HepG2 (cell line): Measurements from ENCODE around the gene PFDN1. TPM values are rescaled to one million over a fixed set of nuclear protein-coding genes. Genes with fewer than 3 reads are reported as not detected.

Source experiments
- FOXO1 ChIP-seq: sonication (generic); formaldehyde crosslinking; IDR thresholded peaks from 2 replicates; pipeline ENCODE4 v1.4.0; 2020; ENCODE audit warnings: missing genetic modification reagents
- ISX ChIP-seq: sonication (generic); formaldehyde crosslinking; conservative IDR thresholded peaks from 2 replicates; pipeline ENCODE4 v1.5.0; 2020; ENCODE audit warnings: missing genetic modification reagents
- KLF13 ChIP-seq: sonication (generic); formaldehyde crosslinking; IDR thresholded peaks from 2 replicates; pipeline ENCODE4 v1.4.0; 2020; ENCODE audit warnings: mild to moderate bottlenecking, missing genetic modification reagents
- KLF15 ChIP-seq: sonication (generic); formaldehyde crosslinking; IDR thresholded peaks from 2 replicates; pipeline ENCODE4 v1.8.1; 2023; ENCODE audit warnings: borderline replicate concordance, mild to moderate bottlenecking, inconsistent platforms, missing genetic modification reagents, mixed read lengths
- MIXL1 ChIP-seq: IDR thresholded peaks from 2 replicates; pipeline ENCODE4 v1.6.1; 2016
- RBFOX2 ChIP-seq: fragments of 200-400 bp; formaldehyde crosslinking; IDR thresholded peaks from 2 replicates; pipeline ENCODE4 v1.6.1; 2017; ENCODE audit warnings: low read depth, mild to moderate bottlenecking, low read length
- SIX4 ChIP-seq: sonication (generic); formaldehyde crosslinking; IDR thresholded peaks from 2 replicates; pipeline ENCODE4 v1.4.0; 2020; ENCODE audit warnings: missing genetic modification reagents
- SMAD9 ChIP-seq: sonication (generic); formaldehyde crosslinking; IDR thresholded peaks from 2 replicates; pipeline ENCODE4 v1.5.1; 2020; ENCODE audit warnings: mild to moderate bottlenecking, missing genetic modification reagents
- SMARCC2 ChIP-seq: fragments of 450-650 bp; IDR thresholded peaks from 2 replicates; pipeline ENCODE4 v1.6.1; 2017; ENCODE audit warnings: antibody characterized with exemption, mild to moderate bottlenecking
- SUZ12 ChIP-seq: fragments of 150-350 bp; IDR thresholded peaks from 2 replicates; pipeline ENCODE4 v1.6.1; 2014; ENCODE audit warnings: low read depth, low read length
- SYNCRIP ChIP-seq: fragments of 200-400 bp; formaldehyde crosslinking; IDR thresholded peaks from 2 replicates; pipeline ENCODE4 v1.6.1; 2018; ENCODE audit warnings: mild to moderate bottlenecking, low read depth, low read length; ENCODE audit not compliant: insufficient read depth
- YEATS2 ChIP-seq: sonication (generic); formaldehyde crosslinking; IDR thresholded peaks from 2 replicates; pipeline ENCODE4 v1.4.0; 2020; ENCODE audit warnings: missing genetic modification reagents, borderline replicate concordance
- ZNF232 ChIP-seq: sonication (generic); formaldehyde crosslinking; IDR thresholded peaks from 2 replicates; pipeline ENCODE4 v1.4.0; 2020; ENCODE audit warnings: missing genetic modification reagents, borderline replicate concordance
- ZNF383 ChIP-seq: sonication (generic); formaldehyde crosslinking; IDR thresholded peaks from 2 replicates; pipeline ENCODE4 v1.4.0; 2020; ENCODE audit warnings: missing genetic modification reagents, mild to moderate bottlenecking, borderline replicate concordance
- ZNF556 ChIP-seq: sonication (generic); formaldehyde crosslinking; IDR thresholded peaks from 2 replicates; pipeline ENCODE4 v1.4.0; 2020; ENCODE audit warnings: mild to moderate bottlenecking, missing genetic modification reagents, borderline replicate concordance
- ZNF616 ChIP-seq: sonication (generic); formaldehyde crosslinking; IDR thresholded peaks from 2 replicates; pipeline ENCODE4 v1.5.0; 2020; ENCODE audit warnings: low read depth, mild to moderate bottlenecking, missing genetic modification reagents
- ZNF720 ChIP-seq: sonication (generic); formaldehyde crosslinking; IDR thresholded peaks from 2 replicates; pipeline ENCODE4 v1.4.0; 2020; ENCODE audit warnings: missing genetic modification reagents
- ZNF766 ChIP-seq: sonication (generic); formaldehyde crosslinking; IDR thresholded peaks from 2 replicates; pipeline ENCODE4 v1.5.0; 2020; ENCODE audit warnings: missing genetic modification reagents, borderline replicate concordance
- ZNF776 ChIP-seq: sonication (generic); formaldehyde crosslinking; IDR thresholded peaks from 2 replicates; pipeline ENCODE4 v1.4.0; 2020; ENCODE audit warnings: mild to moderate bottlenecking, missing genetic modification reagents
- polyA plus RNA-seq, 8 experiments: library from polyadenylated mRNA; depleted of rRNA in 3 of 8; stranded (reverse) in 7 of 8; unstranded in 1 of 8; fragments of >200 nt; fragmentation: Illumina TruSeq in 4 of 8; extraction: Trizol in 4 of 8; gene quantifications; 2 replicates each; pipeline versions ENCODE4 v1.2.1 to v1.2.3, GENCODE V29; 2011 to 2016; ENCODE audit warnings: low read depth in 4 of 8, missing spikeins in 1 of 8, mixed read lengths in 1 of 8; ENCODE audit not compliant: insufficient read depth in 1 of 8
- total RNA-seq, 5 experiments: library from RNA; depleted of rRNA; stranded (reverse); fragments of >200 nt; fragmentation: Illumina TruSeq; extraction: Trizol; gene quantifications; 2 replicates each; pipeline ENCODE4 v1.2.3, GENCODE V29; 2016; ENCODE audit warnings: low read depth in 1 of 5
- TF ChIP-seq, protein P1 (sequence below): sonication (generic); formaldehyde crosslinking; IDR thresholded peaks from 2 replicates; pipeline ENCODE4 v1.8.1; 2022; ENCODE audit warnings: low read depth, mild to moderate bottlenecking, missing genetic modification reagents
- TF ChIP-seq, protein P2 (sequence below): sonication (generic); formaldehyde crosslinking; IDR thresholded peaks from 2 replicates; pipeline ENCODE4 v1.9.0; 2021; ENCODE audit warnings: missing genetic modification reagents, borderline replicate concordance
- TF ChIP-seq, protein P3 (sequence below): sonication (generic); formaldehyde crosslinking; IDR thresholded peaks from 2 replicates; pipeline ENCODE4 v1.4.0; 2020; ENCODE audit warnings: missing genetic modification reagents
- TF ChIP-seq, protein P4 (sequence below): sonication (generic); formaldehyde crosslinking; IDR thresholded peaks from 2 replicates; pipeline ENCODE4 v1.5.0; 2020; ENCODE audit warnings: missing genetic modification reagents, mild to moderate bottlenecking, borderline replicate concordance

The PFDN1 gene
- total and polyA plus RNA-seq, 2 of the 13 experiments (the other 11 are each of a cell fraction or from before 2014, with no cell fraction given), result 67.2 to 70.8 TPM

DNA sequence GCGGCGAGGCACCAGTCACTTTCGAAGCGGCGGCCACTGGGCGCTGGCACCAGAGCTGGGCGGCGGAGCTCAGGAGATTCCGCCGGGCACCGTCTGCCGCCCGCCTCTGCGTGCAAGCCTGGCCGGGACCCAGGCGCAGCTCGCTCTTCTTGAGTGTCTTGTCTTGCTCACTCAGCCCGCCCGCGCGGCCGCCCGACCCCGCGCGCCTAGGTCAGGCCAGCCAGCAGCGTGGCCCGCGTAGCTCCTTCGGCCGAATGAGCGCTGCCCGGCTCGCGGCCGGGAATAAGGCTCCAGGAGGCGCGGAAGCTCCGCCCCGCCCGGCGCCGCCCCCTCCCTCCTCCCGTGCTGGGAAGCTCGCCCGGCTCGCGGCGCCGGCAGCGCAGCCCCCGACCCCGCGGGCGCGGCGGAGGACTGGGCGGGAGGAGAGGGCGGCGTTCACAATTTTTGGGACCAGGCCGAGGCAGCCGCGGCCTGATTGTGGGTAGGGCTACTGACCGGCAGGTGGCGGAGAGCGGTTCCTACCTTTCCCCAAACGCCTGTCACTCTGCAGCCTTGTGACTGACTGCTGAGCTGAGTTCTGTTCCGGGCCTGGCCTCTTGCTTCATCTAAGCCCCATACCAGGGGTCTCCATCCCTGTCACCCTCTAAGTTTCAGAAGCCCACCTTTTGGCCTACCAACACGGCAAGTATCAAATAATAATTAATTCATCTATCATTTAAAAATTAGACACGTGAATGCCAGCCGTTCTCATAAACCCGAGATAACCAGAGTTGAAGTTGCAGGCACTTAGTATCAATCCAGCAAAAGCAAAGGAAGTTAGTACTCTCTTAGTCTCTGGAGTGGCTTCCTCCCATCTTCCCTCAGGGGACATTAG is 43.7 kb upstream of the PFDN1 start, which contains the start of gene HBEGF (continued):
- TF ChIP-seq RBFOX2, result peak; percentile 83
- 0 out of 2 replicates have a peak, but pooled peaks have one; percentile 35 for TF ChIP-seq KLF13 (CRISPR knock-in tag)
- TF ChIP-seq, protein P1, sequence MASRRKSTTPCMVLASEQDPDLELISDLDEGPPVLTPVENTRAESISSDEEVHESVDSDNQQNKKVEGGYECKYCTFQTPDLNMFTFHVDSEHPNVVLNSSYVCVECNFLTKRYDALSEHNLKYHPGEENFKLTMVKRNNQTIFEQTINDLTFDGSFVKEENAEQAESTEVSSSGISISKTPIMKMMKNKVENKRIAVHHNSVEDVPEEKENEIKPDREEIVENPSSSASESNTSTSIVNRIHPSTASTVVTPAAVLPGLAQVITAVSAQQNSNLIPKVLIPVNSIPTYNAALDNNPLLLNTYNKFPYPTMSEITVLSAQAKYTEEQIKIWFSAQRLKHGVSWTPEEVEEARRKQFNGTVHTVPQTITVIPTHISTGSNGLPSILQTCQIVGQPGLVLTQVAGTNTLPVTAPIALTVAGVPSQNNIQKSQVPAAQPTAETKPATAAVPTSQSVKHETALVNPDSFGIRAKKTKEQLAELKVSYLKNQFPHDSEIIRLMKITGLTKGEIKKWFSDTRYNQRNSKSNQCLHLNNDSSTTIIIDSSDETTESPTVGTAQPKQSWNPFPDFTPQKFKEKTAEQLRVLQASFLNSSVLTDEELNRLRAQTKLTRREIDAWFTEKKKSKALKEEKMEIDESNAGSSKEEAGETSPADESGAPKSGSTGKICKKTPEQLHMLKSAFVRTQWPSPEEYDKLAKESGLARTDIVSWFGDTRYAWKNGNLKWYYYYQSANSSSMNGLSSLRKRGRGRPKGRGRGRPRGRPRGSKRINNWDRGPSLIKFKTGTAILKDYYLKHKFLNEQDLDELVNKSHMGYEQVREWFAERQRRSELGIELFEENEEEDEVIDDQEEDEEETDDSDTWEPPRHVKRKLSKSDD (CRISPR knock-in tag), result no peak
- TF ChIP-seq, protein P2, sequence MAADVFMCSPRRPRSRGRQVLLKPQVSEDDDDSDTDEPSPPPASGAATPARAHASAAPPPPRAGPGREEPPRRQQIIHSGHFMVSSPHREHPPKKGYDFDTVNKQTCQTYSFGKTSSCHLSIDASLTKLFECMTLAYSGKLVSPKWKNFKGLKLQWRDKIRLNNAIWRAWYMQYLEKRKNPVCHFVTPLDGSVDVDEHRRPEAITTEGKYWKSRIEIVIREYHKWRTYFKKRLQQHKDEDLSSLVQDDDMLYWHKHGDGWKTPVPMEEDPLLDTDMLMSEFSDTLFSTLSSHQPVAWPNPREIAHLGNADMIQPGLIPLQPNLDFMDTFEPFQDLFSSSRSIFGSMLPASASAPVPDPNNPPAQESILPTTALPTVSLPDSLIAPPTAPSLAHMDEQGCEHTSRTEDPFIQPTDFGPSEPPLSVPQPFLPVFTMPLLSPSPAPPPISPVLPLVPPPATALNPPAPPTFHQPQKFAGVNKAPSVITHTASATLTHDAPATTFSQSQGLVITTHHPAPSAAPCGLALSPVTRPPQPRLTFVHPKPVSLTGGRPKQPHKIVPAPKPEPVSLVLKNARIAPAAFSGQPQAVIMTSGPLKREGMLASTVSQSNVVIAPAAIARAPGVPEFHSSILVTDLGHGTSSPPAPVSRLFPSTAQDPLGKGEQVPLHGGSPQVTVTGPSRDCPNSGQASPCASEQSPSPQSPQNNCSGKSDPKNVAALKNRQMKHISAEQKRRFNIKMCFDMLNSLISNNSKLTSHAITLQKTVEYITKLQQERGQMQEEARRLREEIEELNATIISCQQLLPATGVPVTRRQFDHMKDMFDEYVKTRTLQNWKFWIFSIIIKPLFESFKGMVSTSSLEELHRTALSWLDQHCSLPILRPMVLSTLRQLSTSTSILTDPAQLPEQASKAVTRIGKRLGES (CRISPR knock-in tag), result no peak
- TF ChIP-seq ZNF776 (CRISPR knock-in tag), result no peak
- no peak for TF ChIP-seq YEATS2 (CRISPR knock-in tag)
- TF ChIP-seq ZNF556, result peak; percentile 21; the same call in 1 of the 2 replicates
- no peak for TF ChIP-seq SYNCRIP
- TF ChIP-seq, protein P3, sequence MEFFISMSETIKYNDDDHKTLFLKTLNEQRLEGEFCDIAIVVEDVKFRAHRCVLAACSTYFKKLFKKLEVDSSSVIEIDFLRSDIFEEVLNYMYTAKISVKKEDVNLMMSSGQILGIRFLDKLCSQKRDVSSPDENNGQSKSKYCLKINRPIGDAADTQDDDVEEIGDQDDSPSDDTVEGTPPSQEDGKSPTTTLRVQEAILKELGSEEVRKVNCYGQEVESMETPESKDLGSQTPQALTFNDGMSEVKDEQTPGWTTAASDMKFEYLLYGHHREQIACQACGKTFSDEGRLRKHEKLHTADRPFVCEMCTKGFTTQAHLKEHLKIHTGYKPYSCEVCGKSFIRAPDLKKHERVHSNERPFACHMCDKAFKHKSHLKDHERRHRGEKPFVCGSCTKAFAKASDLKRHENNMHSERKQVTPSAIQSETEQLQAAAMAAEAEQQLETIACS (CRISPR knock-in tag), result 0 out of 2 replicates have a peak, but pooled peaks have one; percentile 42
- TF ChIP-seq FOXO1, result no peak
- no peak for TF ChIP-seq SUZ12
- TF ChIP-seq, protein P4, sequence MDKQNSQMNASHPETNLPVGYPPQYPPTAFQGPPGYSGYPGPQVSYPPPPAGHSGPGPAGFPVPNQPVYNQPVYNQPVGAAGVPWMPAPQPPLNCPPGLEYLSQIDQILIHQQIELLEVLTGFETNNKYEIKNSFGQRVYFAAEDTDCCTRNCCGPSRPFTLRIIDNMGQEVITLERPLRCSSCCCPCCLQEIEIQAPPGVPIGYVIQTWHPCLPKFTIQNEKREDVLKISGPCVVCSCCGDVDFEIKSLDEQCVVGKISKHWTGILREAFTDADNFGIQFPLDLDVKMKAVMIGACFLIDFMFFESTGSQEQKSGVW, result no peak
- 0 out of 2 replicates have a peak, but pooled peaks have one; percentile 35 for TF ChIP-seq ISX (CRISPR knock-in tag)
- TF ChIP-seq ZNF383, result no peak
- TF ChIP-seq ZNF232 (CRISPR knock-in tag), result no peak
- no peak for TF ChIP-seq SIX4 (CRISPR knock-in tag)
- TF ChIP-seq MIXL1 (CRISPR knock-in tag), result no peak
- no peak for TF ChIP-seq KLF15 (CRISPR knock-in tag)
- no peak for TF ChIP-seq SMAD9 (CRISPR knock-in tag)
- TF ChIP-seq ZNF720 (CRISPR knock-in tag), result no peak
- no peak for TF ChIP-seq ZNF616 (CRISPR knock-in tag)
- peak; percentile 35; the same call in 1 of the 2 replicates for TF ChIP-seq ZNF766 (CRISPR knock-in tag)
- TF ChIP-seq SMARCC2, result no peak
